ENCODE results near the gene RIOK3.
"Not testable (repeated sequence)": the region's sequence is repeated elsewhere in the genome, so short reads cannot be mapped to it uniquely, and the experiment has no call there.

The RIOK3 gene

GRCh38 chr18:23452728-23453679, at the start of gene RIOK3:
TSS of gene RIOK3 (plus strand) at chr18:23453287. CDS start at chr18:23453440, 153 bp downstream.
- DNase-seq, result peak; percentile 85

- no peak for DNase-seq
Measured at GRCh38 chr18:23403310-23403709, 49.8 kb upstream of the RIOK3 start.

GRCh38 chr18:23405636-23406035, 47.5 kb upstream of the RIOK3 start:
- no peak for DNase-seq

- DNase-seq, result no peak
Measured at GRCh38 chr18:23406271-23406787, 46.8 kb upstream of the RIOK3 start.

GRCh38 chr18:23412351-23412964, 40.6 kb upstream of the RIOK3 start:
- DNase-seq, result no peak

- DNase-seq, result no peak
Measured at GRCh38 chr18:23415515-23415914, 37.6 kb upstream of the RIOK3 start.

- no peak for DNase-seq
Measured at GRCh38 chr18:23416298-23416697, 36.8 kb upstream of the RIOK3 start.

GRCh38 chr18:23421277-23421676, 31.8 kb upstream of the RIOK3 start:
- no peak for DNase-seq

- no peak for DNase-seq
Measured at GRCh38 chr18:23422751-23423418, 30.2 kb upstream of the RIOK3 start.

- no peak for DNase-seq
Measured at GRCh38 chr18:23424616-23425015, 28.5 kb upstream of the RIOK3 start.

- DNase-seq, result no peak
Measured at GRCh38 chr18:23428821-23429220, 24.3 kb upstream of the RIOK3 start.

- not testable (repeated sequence) for DNase-seq
Measured at GRCh38 chr18:23429538-23429937, 23.5 kb upstream of the RIOK3 start.

- DNase-seq, result no peak
Measured at GRCh38 chr18:23433360-23433759, 19.7 kb upstream of the RIOK3 start.

- DNase-seq, result peak; percentile 31
Measured at GRCh38 chr18:23437357-23438045, 15.6 kb upstream of the RIOK3 start.

- no peak for DNase-seq
Measured at GRCh38 chr18:23438046-23438377, 15.1 kb upstream of the RIOK3 start.

- peak; percentile 5 for DNase-seq
Measured at GRCh38 chr18:23438608-23439366, 14.3 kb upstream of the RIOK3 start.

GRCh38 chr18:23440131-23440530, 13.0 kb upstream of the RIOK3 start:
- no peak for DNase-seq

- no peak for DNase-seq
Measured at GRCh38 chr18:23442958-23443357, 10.1 kb upstream of the RIOK3 start.

- no peak for DNase-seq
Measured at GRCh38 chr18:23448291-23448690, 4.8 kb upstream of the RIOK3 start.

GRCh38 chr18:23450022-23450421, 3.1 kb upstream of the RIOK3 start:
- no peak for DNase-seq

- DNase-seq, result no peak
Measured at GRCh38 chr18:23451011-23451410, 2.1 kb upstream of the RIOK3 start.

GRCh38 chr18:23451491-23451890, 1.6 kb upstream of the RIOK3 start:
- no peak for DNase-seq

All from NCI-H510A treated with DMSO at 0.1 percent for 48 hours (cell line).